Neural progenitor cell (in vitro differentiated cells): ENCODE data around the gene PPFIBP1.

Experiments used
- EZH2 ChIP-seq: fragments of 200-600 bp; sonication (generic); IDR thresholded peaks from 2 replicates; pipeline ENCODE4 v1.6.1; 2017; ENCODE audit warnings: antibody characterized with exemption, mild to moderate bottlenecking, moderate library complexity
- TF ChIP-seq, protein P1 (sequence below): fragments of 200-600 bp; sonication (generic); IDR thresholded peaks from 2 replicates; pipeline ENCODE4 v1.5.1; 2017; ENCODE audit warnings: antibody characterized with exemption, mild to moderate bottlenecking

DNA sequence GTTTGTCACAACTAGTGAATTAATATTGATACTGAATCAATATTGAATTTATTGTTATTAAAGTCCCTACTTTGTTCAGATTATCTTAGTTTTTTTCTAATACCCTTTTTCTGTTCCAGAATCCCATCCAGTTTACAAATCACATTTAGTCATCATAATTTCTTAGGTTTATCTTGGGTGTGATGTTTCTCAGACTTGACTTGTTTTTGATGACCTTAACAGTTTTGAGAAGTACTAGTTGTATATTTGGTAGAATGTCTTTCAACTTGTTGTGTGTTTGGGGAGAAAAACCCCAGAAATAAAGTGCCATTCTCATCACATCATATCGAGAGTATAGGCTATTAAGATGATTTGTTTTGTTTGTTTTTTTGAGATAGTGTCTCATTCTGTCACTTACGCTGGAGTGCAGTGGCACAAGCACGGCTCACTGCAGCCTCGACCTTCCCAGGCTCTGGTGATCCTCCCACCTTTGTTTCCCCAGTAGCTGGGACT is 206.1 kb downstream of the PPFIBP1 start:
- TF ChIP-seq, protein P1, sequence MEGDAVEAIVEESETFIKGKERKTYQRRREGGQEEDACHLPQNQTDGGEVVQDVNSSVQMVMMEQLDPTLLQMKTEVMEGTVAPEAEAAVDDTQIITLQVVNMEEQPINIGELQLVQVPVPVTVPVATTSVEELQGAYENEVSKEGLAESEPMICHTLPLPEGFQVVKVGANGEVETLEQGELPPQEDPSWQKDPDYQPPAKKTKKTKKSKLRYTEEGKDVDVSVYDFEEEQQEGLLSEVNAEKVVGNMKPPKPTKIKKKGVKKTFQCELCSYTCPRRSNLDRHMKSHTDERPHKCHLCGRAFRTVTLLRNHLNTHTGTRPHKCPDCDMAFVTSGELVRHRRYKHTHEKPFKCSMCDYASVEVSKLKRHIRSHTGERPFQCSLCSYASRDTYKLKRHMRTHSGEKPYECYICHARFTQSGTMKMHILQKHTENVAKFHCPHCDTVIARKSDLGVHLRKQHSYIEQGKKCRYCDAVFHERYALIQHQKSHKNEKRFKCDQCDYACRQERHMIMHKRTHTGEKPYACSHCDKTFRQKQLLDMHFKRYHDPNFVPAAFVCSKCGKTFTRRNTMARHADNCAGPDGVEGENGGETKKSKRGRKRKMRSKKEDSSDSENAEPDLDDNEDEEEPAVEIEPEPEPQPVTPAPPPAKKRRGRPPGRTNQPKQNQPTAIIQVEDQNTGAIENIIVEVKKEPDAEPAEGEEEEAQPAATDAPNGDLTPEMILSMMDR, result no peak
- no peak for TF ChIP-seq EZH2
